ENCODE measurements around the gene PTPRB. TPM values are rescaled to one million over a fixed set of nuclear protein-coding genes. Genes with fewer than 3 reads are reported as not detected.

Gene PTPRB
- total RNA-seq, 1 donor from 2014 or later = 91.4 TPM

DNA sequence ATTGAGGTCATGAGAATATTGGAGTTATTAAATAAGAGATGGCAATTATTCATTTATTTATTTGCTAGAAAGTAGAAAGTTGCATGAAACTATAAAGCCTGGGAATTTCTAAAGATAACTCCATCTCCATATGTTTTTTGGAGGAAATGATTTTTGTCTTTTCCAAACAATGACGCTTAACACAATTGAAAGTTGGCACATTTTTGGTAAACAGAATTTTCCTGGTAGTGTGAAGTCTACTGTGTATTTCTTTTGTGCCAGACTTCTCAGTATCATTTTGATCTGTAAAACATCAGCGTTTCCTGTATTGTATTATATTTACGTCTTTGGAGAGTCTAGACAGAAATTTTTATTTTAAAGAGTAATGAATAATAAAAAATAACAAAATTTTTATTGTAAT lies 33.7 kb upstream of the PTPRB start:
- TF ChIP-seq, protein P1, sequence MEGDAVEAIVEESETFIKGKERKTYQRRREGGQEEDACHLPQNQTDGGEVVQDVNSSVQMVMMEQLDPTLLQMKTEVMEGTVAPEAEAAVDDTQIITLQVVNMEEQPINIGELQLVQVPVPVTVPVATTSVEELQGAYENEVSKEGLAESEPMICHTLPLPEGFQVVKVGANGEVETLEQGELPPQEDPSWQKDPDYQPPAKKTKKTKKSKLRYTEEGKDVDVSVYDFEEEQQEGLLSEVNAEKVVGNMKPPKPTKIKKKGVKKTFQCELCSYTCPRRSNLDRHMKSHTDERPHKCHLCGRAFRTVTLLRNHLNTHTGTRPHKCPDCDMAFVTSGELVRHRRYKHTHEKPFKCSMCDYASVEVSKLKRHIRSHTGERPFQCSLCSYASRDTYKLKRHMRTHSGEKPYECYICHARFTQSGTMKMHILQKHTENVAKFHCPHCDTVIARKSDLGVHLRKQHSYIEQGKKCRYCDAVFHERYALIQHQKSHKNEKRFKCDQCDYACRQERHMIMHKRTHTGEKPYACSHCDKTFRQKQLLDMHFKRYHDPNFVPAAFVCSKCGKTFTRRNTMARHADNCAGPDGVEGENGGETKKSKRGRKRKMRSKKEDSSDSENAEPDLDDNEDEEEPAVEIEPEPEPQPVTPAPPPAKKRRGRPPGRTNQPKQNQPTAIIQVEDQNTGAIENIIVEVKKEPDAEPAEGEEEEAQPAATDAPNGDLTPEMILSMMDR (IDR thresholded peaks at IDR 0.05) = no peak
- ATAC-seq (no peak), DNase-seq (no peak)
- no peaks in the 10 kb centered on the region for H3K36me3 ChIP-seq
- H3K4me3 ChIP-seq = no peak overlapping the region
- no peak overlapping the region for H3K27ac ChIP-seq
- intact Hi-C loops (cut with DNase I) = no loop called here
- no peaks in the 10 kb centered on the region for H3K9me3 ChIP-seq
- no peaks in the 10 kb centered on the region for H3K27me3 ChIP-seq (ENCODE audit: low read depth)
- no peaks in the 10 kb centered on the region for H3K4me1 ChIP-seq

DNA sequence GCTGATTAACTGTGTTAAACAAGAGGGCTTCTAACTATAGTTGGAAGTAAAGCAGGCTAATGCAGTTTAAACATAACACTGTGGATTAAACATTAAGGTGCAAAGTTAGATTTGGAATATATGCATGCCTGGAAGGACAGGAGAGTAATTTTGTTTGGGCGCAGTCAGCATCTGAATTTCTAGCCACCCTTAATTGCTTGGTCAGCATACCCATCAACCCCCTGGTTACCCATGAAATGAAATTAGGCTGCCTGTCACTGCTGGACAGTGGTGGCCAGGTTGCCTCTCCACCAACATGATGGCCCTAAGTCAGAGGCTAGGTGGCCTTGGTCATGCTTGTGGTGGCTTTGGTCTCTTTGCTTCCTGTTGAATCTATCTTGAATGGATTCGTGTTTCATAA lies 30.0 kb upstream of the PTPRB start:
- Histone ChIP-seq H3K4me3 (no peak overlapping the region), H3K4me1 (no peaks in the 10 kb centered on the region), H3K36me3 (no peaks in the 10 kb centered on the region), H3K27ac (no peak overlapping the region), H3K27me3 (ENCODE audit: low read depth) (no peaks in the 10 kb centered on the region), H3K9me3 (no peaks in the 10 kb centered on the region)
- intact Hi-C loops (cut with DNase I) = no loop called here
- ATAC-seq = no peak
- DNase-seq = no peak
- TF ChIP-seq, protein P1 (IDR thresholded peaks at IDR 0.05) = no peak

DNA sequence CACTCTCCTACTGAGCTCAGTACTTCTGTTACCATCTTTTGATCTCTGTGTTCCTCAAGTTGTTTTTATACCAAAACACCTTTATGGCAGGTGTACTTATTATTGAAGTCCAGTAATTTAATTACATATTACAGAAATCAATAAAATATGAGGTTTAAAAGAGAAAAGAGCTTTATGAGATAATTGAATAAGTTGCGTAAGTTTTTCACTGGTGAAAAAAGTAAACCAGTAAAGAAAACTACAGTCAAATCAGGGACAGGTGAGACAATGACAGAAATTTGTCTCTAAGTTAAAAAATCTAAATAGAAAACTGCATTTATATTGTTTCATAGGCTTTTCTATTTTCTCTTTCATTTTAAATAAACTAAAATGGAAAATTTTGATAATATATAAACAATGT lies 29.1 kb upstream of the PTPRB start:
- H3K36me3 ChIP-seq = no peaks in the 10 kb centered on the region
- TF ChIP-seq, protein P1 (IDR thresholded peaks at IDR 0.05) = no peak
- no peak for DNase-seq
- no peak overlapping the region for H3K27ac ChIP-seq
- no peak for ATAC-seq
- intact Hi-C loops (cut with DNase I) = no loop called here
- H3K27me3 ChIP-seq (ENCODE audit: low read depth) = no peaks in the 10 kb centered on the region
- no peak overlapping the region for H3K4me3 ChIP-seq
- no peaks in the 10 kb centered on the region for H3K9me3 ChIP-seq
- no peaks in the 10 kb centered on the region for H3K4me1 ChIP-seq

DNA sequence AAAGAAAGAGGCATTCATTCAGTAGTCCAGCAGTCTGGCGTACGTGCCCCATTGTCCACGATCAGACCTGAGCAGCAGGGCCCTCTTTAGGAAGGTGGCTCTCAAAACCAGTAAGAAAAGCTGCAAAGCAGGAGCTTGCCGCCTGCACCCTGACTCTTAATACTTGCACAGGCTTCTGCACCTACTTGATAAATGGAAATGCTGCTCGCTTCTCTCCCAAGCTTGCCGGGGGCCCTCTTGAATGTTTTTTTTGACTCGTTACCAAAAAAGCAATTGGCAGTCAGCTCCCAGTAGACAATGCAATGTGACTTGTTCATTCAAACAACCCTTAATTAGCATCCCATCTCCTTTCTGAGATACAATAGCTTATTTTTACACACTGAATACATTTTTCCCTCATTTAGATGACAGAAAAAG lies 27.2 kb upstream of the PTPRB start:
- Histone ChIP-seq H3K4me1 (peaks cover 6% of the 10 kb centered on the region), H3K4me3 (no peak overlapping the region), H3K36me3 (no peaks in the 10 kb centered on the region), H3K27ac (no peak overlapping the region), H3K9me3 (no peaks in the 10 kb centered on the region), H3K27me3 (ENCODE audit: low read depth) (no peaks in the 10 kb centered on the region)
- TF ChIP-seq, protein P1 (IDR thresholded peaks at IDR 0.05) = no peak
- ATAC-seq = no peak
- no peak for DNase-seq
- intact Hi-C loops (cut with DNase I) = no loop called here

DNA sequence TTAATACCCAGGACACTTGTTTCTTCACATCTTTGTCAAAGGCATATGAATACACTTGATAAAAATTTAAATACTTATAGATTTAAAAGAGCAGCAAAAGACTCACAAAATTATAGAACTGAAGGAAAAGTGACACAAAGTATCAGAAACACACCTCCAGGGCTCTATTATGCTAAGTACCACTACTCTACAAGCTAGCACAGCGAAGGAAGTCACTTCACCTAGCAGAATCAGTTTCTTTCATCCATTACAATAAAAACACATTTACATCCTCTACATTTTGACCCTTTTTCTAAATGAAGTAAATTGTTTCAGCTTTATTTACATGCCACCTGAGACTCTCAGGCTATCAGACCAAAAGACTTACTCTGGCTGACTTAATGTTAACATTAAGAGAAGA lies 26.6 kb upstream of the PTPRB start:
- no peak overlapping the region for H3K27ac ChIP-seq
- H3K4me3 ChIP-seq = no peak overlapping the region
- intact Hi-C loops (cut with DNase I) = no loop called here

More for the DNA sequence above, 26.6 kb upstream of the PTPRB start:
- no peak for ATAC-seq
- H3K9me3 ChIP-seq = no peaks in the 10 kb centered on the region
- TF ChIP-seq, protein P1 (IDR thresholded peaks at IDR 0.05) = no peak
- H3K27me3 ChIP-seq (ENCODE audit: low read depth) = no peaks in the 10 kb centered on the region
- H3K4me1 ChIP-seq = peaks cover 6% of the 10 kb centered on the region
- H3K36me3 ChIP-seq = no peaks in the 10 kb centered on the region
- no peak for DNase-seq
